HG03060 (cell line): ENCODE measurements around the gene PAX7.

Source experiments
- ATAC-seq: cut with Tn5 transposase; IDR thresholded peaks from one replicate; pipeline ENCODE4 v1.9.1; 2021; ENCODE audit warnings: low read depth, moderate number of reproducible peaks; ENCODE audit not compliant: unreplicated experiment

PAX7 gene

GRCh38 chr1:18640228-18641004, 9.8 kb downstream of the PAX7 start:
- no peak for ATAC-seq

- no peak for ATAC-seq
Observed at GRCh38 chr1:18641005-18641941, 10.6 kb downstream of the PAX7 start.

- no peak for ATAC-seq
Observed at GRCh38 chr1:18642278-18643095, 11.8 kb downstream of the PAX7 start.

GRCh38 chr1:18643154-18644012, 12.7 kb downstream of the PAX7 start:
- ATAC-seq: no peak

DNA sequence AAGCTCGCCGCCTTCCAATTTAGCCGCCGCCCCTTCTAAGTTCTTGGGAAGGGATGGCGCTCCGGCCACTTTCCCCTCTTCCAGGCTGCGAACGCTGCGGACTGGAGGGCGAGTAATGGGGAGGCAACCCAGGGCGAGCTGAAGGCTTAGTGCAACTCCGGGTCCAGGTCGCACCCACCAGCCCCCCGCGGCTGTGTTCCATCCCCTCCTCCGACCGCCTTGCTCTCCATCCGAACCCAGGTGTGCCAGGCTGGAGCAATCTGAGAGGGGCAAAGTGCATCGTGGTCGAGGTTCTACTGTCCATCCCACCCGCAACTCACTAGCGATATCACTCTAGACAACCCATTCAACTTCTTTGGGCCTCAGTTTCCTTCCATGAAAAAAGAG, 13.4 kb downstream of the PAX7 start:
- ATAC-seq: no peak

GRCh38 chr1:18644446-18644845, 13.8 kb downstream of the PAX7 start:
- ATAC-seq: no peak

DNA sequence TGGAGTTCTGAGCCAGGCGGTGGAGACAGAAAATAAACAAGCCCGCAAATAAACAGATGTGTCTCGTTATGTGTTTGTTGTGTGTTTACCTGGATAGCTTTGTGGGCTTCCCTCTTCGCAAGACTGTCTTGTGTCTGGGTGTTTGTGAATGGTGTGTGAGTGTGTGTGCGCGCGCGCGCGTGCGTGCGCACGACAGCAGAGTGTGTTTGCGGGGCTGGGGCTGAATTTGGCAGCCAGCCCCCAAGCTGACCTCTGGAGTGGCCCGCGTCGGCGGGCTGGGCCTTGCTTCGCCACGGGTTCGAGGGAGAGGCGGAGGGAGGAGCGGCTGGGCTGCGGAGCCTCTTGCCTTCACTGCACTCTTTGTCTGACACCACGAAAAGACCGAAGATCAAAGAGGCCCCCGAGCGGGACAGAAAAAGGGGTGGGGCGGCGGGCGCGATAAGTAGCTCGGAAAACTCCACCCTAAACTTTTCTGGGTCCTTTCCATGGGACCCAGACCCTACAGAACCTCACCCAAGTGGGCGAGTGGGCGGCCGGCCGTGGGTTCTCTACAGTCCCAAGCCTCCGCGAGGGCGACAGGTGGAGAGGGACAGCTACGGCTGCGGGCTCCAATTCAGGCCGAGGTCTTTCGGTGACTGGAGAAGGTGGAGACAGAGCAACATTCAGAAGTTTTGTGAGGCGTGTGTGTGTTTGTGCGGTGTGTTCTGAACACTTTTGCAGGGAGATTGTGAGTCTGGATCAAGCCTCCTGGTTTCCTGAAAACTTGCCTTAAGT, 14.5 kb downstream of the PAX7 start:
- no peak for ATAC-seq

GRCh38 chr1:18645747-18646090, 15.1 kb downstream of the PAX7 start:
- ATAC-seq: no peak

GRCh38 chr1:18646091-18646785, 15.6 kb downstream of the PAX7 start:
- no peak for ATAC-seq

DNA sequence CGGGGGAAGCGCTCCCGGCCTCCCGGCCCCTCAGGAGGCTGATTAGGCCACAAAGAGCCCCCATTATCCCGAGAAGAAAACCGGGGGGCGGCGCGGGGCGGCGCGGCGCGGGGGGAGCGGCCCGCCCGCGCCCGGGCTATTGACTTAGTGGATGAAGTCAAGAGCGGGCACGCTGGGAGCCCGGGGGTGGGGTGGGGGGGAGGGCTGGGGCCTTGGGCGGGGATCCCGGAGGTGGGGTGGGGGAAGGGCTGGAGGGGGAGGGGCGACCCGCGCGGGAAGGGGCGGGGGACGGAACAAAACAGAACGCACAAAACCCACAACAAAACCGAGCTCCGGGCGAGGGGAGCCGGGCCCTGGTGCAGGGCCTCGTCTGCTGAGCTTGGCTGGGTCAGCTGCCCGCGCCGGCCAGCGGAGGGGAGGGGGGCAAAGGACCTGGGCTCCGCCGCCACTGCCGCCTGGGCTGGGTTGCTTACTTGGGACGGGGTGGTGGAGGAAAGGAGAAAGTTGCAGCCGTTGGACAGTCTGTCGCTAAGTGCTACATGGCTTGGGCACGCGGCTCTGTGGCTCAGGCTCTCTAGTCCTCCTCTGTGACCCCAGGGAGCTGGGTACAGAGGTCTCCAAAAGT, 16.3 kb downstream of the PAX7 start:
- no peak for ATAC-seq

GRCh38 chr1:18647681-18648214, 17.1 kb downstream of the PAX7 start:
- ATAC-seq: no peak

DNA sequence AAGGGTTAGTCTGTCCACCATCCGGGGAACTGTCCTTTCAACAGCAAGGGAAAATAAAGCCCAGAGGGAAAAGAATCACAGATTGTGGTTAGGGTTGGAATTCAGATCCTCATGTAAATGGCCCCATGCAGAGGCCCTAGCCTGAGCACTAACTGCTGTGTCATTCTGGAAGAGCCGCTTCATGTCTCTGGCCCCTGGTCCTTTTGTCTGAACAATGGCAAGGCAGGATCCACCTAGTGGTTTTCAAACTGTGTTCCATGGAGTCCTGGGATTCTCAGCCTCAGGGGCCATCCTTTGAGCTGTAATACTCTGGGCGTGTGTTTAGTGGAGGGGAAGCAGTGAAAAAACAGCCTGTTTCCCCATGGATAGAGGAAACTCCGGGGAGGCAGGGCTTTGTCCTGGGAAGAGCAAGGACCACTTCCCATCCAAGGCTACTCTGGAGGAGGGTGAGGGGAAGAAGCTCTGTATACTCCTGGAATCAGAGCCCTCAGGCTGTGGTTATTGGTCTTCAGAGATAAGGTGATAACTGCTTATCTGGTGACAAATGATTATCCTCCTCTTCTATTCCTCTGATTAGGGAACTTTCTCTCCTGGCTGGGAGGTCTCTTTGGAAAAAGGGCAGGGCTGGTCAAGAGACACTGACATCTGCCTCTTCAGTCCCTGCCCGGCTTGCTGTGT, 19.2 kb downstream of the PAX7 start:
- ATAC-seq: no peak

GRCh38 chr1:18651713-18652112, 21.1 kb downstream of the PAX7 start:
- ATAC-seq: no peak

- ATAC-seq: no peak
Observed at GRCh38 chr1:18652791-18653190, 22.1 kb downstream of the PAX7 start.

- ATAC-seq: no peak
Observed at GRCh38 chr1:18653367-18653766, 22.7 kb downstream of the PAX7 start.

- no peak for ATAC-seq
Observed at GRCh38 chr1:18653916-18654315, 23.3 kb downstream of the PAX7 start.

- ATAC-seq: no peak
Observed at GRCh38 chr1:18654599-18654998, 24.0 kb downstream of the PAX7 start.
